AG08396 (cell line): ENCODE results near the gene DNAJB12.
"Not testable (repeated sequence)": the region's sequence is repeated elsewhere in the genome, so short reads cannot be mapped to it uniquely, and the experiment has no call there.

Experiments used
- DNase-seq: peaks from one replicate; pipeline ENCODE4 v3.0.0; 2012; ENCODE audit warnings: low spot score, mixed read lengths

DNAJB12 gene

DNA sequence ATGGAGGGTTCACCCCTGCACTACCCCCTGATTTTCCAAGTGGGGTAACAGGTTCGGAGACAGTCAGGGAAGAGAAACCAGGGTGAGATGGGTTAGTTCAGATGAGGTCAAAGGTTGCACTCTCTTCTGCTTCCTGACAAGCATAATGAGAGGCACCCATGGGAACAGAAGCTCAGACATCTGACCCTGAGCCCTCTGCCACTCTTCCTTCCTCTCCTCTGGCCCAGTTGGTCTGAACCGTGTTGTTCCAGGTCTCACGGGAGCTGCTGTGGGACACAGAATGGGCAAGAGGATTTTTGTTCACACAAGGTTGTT lies 38.4 kb downstream of the DNAJB12 start:
- DNase-seq = no peak

DNA sequence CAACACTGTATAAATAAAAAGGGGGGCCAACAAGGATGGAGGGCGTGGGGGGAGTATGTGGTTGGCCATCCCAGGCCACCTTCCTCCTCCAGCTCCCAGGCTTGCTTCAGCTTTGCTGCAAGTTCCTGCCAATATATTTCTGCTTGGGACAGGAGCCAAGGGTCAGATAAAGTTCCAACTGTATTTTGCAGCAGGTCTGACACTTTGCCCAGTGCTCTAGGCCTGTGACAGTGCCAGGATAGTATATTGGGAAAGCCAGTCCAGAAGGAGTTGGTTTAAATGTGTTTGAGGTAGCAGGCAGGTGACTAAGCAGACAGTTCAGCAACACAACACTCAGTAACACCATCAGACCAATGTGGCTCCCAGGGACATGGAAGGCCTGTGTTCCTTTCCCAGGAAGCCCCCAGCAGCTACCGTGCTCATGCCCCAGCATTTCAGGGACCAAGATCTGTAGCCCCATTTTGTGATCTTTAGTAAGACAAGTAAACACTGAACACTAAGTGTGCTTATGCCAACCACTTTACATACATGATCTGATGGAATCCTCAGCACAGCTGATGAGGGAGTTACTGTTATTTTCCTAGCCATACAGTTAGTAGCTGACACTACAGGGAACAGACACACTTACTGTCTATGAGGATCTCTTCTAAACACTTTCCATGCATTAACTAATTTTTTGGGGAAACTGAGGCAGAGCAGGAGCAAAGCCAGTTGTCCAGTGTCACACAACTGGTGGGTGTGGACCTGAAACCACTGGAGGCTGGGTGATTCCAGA lies 38.9 kb downstream of the DNAJB12 start:
- no peak for DNase-seq

DNA sequence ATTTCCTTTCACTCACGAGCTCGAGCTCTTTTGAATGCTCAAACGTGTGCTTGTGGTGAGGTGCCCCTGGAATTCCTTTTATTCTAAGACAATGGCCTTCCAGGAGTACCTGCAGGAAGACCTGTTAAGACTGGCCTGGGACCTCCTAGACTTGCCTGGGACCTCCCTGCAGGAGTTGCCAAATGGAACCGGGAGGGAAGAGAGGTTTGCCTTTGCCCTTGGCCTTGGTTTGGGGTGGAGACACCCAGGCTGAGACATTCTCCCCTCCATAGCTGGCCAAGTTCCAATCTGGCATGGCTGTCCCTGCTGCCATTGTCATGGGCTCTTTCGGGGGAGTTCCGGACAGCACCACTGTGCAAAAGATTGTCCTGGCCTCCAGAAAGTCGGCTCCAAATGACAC lies 39.7 kb downstream of the DNAJB12 start:
- DNase-seq = no peak

DNA sequence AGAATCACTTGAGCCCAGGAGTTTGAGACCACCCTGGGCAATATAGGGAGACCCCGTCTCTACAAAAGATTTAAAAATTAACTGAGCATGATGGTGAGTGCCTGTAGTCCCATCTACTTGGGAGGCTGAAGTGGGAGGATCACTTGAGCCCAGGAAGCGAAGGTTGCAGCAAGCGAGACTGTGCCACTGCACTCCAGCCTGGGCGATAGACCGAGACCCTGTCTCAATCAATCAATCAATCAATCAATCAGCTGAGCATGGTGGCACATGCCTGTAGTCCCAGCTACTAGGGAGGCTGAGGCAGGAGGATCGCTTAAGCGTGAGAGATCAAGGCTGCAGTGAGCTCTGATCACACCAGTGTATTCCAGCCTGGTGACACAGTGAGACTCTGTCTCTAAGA lies 40.5 kb downstream of the DNAJB12 start:
- DNase-seq = no peak

DNA sequence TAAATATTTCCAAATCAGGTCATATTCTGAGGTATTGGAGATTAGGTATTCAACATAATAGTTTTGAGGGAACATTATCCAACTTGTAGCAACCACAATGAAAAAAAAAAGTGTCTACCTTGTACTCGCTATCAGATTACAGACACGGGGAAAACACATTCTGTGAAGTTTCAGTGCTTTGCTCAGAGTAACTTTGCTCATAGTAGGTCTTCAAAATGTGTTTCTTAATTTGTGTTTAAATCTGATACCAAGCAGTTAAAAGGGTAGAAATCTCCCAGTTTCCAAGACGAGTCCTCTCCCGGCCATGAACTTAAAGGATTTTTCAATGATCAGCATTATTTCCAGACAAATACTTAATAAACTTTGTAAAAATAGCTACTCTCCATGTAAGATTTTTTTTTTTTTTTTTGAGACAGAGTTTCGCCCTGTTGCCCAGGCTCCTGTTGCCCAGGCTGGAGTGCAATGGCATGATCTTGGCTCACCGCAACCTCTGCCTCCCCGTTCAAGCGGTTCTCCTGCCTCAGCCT lies 41.8 kb downstream of the DNAJB12 start:
- no peak for DNase-seq

DNA sequence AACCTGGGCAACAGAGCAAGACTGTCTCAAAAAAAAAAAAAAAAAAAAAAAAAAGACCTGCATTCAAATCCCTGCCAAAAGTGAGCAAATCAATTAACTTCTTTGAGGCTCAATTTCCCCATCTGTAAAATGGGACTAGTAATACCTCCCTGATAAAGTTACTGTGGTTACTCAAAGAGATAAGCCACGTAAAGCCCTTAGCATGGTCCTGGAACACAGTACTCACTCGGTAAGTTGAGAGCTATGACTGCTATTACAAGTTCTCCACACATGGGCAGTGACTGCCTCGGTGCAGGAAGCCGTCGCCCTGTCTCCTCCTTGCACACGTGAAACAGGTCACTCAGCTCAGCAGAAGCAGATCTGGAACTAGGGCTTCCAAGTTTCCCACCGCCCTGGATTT lies 43.1 kb downstream of the DNAJB12 start:
- DNase-seq = no peak

DNA sequence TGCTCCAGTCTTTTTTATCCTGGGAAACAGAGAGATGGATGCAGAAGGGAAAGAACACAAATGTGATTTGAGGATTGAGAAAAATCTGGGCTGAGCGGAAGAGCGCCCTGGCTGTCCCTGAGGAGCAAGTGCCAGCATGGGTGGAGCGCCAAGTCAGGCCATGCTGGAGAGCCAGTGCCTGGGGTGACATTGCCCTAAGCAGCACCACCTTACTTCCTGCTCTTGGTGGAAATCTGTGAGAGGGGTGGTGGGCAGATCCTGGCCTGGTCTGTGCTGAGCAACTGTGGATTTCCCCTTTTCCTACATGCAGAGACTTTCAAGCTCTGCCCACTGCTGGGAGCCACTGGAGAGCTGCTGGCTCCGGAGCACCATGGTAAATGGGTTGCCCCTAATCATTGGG lies 44.1 kb downstream of the DNAJB12 start:
- DNase-seq = no peak

DNA sequence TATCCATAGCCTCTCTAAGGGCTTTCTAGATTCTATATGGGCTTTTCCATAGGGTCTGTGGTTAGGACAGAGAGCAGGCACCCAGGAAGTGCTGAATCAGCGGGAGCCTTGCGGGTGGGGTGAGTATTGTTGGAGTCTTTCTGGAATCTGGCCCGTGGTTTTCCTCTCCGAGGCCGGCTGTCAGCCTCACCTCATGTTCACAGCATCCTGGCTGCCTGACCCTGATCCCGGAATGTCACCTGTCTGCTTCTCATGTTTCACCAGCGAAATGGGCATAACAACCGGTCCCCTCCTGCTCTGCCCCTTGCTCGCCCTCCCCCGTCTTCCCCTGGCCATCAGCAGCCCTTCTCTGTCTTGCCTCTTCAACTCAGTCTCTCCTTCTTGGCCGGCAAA lies 44.5 kb downstream of the DNAJB12 start:
- DNase-seq = no peak

DNA sequence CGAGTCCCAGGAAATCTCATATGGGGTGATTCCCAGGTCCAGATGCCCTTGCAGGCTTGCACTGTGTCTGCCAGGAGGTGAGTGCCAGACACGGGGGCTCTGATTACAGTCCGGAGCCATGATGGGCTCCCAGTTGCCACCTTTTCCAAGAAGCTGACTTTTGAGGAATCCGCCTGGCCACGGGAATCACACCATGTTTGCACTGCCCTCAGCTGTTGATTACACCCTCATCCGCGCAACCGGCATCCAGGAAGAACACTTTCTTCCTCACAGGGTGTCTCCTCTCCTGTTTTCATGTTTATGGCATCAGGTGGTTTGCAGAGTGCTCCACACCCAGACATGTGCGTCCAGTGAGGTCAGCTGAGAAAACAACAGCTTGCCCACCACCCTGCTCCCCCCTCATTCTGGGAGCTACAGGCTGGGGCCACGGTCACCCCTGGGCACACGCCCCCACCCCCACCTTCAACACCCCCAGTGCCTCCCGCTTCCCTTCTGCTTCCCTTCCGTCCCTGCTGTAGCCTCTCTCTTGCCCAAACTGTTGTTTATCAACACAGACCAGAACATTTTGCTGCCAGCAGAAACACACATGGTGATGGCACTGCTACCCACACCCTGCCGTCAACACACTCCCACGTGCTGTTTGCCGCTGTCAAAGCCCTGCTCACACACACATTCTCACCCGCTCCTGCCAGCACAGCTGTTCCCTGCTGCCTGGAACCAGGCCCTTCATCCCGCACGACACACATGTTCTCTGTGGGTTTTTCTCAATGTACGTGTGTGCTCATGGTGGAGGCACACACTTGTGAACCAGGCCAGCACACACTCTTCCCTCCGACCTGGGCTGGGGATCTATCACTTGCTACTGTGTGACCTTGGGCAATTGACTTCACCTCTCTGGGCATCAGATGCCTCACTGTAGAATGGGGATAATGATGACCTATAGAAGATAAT lies 45.2 kb downstream of the DNAJB12 start:
- DNase-seq = peak; percentile 51

DNA sequence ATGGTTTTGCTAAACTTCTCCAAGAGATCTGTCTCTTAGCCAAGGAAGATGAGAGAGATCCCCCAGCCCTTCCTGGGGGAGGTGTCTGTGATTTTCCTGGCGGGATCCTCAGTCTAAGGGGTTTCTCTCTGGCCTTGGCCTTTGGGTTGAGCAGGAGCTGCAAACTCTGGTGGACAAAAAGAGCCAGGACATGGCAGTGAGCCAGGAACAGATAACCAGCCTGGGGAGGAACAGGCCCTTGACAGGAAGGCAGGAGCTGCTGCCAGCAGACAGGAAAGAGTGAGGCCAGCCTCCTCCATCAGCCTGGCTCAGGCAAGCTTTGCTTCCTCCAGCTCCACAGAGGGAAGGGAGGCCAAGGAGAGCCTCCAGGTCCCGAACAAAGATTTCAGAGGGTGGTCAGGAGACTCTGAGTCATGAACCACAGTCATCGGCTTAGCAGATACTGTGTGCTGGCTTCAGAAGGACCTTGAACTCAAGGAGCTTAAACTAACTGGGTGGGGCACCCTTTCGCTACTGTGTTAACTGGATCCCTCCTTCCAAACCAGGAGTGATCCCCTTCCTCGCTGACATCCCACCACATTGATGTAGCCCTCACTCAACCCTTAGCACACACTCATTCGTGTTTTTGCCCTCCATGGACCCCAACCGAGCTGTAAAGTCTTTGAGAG lies 46.3 kb downstream of the DNAJB12 start:
- peak; percentile 73 for DNase-seq

DNA sequence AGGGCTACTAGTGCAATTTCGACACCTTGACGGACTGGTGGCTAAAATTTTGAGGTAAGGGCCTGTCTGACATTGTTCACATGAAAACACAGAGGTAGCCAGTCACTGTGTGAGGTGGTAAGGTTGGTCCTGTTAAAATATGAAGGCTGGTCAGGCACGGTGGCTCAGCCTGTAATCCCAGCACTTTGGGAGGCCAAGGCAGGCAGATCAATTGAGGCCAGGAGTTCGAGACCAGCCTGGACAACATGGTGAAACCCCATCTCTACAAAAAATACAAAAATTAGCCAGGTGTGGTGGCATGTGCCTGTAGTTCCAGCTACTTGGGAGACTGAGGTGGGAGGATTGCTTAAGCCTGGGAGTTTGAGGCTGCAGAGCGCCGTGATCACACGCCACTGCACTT lies 47.0 kb downstream of the DNAJB12 start:
- DNase-seq = not testable (repeated sequence)

DNA sequence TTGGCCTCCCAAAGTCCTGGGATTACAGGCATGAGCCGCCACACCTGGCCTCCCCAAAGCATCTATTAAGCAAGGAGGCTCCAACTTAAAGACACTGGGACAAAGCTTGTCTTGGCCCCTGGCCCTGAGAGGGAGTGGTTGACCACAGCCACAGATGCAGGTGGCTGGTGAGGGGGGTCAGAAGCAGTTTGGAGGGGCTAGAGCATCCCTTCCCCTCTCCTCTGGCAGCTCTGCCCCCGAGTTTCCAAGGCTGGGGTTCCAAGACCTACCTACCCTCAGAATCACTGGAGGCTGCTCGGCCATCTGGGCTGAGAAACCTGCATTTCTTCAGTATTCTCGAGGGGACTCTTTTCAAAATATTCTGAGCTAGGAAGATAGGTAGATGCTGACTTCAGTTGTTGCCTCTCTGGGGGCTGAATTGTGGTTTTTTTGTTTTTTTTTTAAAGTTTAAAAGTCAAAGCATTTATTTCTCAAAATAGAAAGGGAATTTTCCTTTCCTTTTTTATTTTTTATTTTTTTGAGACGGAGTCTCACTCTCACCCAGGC lies 48.4 kb downstream of the DNAJB12 start:
- no peak for DNase-seq

DNA sequence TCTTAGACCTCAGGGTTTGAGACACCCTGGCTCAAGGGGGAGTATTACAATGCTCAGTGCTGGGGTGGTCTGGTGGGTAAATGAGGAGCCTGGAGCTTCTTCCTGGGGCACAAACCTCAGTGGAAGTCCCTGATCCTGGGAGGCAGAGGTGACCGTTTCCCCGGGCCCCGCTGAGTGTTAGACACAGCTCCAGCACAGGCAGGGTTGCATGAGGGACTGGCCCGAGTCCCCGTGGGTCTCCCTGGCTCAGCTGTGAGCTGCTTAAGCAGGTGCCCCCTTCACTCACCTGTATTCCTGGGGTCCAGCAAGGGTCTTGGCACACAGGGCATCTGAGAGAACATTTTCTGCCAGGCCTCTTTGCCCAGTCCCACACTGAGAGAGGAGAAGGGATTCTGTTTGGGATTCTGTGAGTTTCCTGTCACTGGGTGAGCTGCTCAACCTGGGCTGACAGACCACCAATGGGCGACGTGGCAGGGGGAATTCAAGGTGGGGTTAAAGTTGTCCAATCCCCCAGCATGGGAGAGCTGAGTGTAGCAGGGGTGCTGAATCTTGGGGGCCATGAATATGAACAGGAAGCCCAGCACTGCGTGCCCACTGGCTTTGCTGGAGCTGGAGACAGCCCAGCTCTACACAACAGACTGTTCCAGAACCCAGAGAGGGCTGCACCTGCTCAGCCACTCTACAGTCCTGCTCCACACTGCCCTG lies 51.1 kb downstream of the DNAJB12 start:
- no peak for DNase-seq

DNA sequence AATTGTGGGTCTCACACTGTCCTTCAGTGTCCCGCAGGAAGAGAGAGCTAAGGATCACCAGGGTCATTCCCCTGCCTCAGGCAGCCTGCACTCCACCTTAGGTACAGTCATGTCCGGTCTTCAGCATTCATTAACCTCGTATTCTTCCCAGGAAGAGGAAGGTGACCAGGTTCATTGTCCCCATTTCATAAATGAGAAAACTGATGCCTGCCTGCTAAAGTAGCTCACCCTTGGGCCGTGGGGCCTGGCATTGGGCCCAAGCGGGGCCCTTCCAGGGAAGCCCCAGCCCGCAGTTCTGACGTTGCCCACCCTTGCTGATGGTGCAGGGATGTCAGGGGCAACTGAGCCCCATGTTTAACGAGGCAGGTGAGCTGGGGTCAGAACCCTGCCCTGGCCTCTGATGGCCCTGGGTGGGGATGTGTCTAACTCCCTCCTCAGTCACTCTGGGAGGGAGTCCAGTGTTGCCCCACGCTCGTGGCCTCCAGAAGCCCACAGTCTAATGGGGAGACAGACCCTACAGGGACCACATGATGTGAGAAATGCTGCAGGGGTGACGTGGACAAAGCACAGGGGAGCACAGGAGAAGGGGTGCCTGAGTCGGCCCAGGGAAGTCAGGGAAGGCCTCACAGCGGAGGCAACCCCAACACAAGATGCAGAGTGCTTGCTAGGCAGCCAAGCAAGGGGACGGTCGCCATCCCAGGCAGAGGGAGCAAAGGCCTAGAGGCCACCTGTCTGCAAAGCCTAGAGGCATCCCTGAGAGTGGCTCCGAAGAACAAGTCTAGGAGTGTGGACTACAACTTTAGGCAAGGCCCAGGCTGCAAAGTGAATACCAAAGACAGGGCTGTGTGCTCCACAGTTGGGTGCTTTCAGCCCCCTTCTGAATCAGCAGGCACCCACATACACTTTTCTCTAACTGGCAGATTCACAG lies 55.9 kb downstream of the DNAJB12 start:
- no peak for DNase-seq

DNA sequence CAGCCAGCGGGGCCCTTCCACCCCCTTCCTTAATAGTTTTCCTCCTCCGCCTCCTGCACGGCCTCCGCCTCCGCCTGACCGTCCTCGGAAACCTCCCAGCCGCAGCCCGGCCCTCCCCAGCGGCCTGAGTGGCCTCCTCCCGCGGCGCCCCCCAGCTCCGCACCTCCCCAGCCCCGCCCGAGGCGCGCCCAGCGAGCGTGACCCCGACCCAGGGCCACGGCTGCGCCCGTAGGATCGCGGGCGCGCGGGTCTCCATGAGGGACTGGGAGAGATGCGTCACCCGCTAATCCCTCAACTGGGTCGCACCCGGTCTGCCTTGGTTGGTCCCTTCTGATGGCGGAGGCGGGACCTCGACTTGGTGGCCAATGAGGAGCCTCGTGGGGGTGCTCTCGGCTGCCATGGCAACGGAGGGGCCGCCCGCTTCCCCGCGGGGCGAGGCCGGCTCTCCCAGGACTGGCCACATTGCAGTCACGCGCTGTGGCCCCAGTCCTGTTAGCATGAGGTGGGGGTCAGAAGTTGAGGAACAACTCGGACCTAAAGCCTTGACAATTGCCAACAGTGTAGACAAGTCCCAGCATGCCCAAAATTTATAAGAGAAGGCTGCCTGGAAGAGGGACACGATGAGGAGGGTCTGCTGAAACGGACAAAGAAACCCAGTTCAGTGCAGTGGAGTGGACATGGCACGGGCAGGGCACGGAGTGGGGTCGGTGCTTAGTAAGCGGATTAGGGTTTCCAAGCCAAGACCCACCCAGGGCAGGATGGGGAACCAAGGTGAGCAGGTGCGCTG lies 56.7 kb downstream of the DNAJB12 start:
- DNase-seq = peak; percentile 97

DNA sequence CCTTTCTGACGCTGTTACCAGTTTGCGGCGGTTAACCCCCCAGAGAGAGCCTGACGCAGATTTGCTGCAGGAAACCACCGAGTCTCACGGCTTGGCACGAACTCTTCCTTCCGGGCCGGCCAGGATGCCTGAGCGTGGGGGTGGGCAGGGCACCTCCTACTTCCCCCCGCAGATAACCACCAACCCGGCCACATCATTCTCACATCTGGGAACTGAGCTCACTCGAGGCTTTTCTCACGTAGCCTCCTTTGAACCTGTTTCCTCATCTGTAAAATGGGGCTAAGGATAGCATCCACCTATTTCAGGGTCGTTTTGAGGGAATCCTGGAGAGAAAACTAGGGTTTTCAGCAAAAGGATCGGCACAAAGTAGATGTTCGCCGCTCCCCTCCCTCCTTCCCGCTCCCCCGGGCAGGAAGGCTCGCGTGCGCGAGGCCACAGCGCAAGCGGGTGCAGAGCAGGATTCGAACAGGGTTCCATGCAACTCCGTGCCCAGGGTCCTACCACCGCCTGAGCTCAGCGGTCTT lies 57.4 kb downstream of the DNAJB12 start:
- DNase-seq = peak; percentile 73

DNA sequence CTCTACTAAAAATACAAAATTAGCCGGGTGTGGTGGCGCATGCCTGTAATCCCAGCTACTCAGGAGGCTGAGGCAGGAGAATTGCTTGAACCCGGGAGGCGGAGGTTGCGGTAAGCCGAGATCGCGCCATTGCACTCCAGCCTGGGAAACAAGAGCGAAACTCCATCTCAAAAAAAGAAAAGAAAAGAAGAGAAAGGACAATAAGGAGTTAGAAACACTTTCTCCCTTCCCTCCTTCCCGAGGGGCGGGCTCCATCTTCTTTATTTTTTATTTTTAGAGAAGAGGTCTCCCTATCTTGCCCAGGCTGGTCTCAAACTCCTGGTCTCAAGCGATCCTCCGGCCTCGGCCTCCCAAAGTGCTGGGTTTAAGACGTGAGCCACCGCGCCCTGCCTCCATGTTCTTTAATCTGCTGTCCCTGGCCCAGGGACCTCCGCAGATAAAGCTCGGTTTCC lies 57.9 kb downstream of the DNAJB12 start:
- not testable (repeated sequence) for DNase-seq

DNA sequence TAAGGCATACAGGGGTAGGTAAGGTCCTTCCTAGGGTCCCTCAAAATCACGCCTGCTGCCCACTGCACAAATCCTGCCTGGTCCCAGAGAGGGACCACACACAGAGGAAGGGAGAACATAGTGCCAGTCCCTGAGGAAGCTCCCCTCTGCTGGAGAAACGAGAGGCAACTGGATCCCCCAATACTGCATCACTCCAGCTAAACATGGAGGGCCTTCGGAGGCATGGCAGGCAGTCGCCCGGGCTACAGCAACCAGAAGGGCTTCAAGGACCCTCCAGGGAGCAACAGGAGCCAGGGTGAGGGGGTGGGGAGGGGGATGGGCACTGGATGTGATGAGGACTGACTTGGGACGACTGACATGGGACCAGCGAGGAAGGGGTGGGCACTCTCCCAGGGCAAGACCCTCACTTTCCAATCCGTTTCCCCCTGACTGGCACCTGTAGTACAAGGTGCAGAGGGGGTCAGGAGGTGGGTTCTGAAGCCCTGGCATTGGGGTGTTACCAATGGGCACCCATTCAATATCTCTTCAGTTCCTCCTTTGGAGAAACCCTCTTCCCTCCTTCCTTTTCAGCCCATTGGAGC lies 59.3 kb downstream of the DNAJB12 start:
- no peak for DNase-seq

DNA sequence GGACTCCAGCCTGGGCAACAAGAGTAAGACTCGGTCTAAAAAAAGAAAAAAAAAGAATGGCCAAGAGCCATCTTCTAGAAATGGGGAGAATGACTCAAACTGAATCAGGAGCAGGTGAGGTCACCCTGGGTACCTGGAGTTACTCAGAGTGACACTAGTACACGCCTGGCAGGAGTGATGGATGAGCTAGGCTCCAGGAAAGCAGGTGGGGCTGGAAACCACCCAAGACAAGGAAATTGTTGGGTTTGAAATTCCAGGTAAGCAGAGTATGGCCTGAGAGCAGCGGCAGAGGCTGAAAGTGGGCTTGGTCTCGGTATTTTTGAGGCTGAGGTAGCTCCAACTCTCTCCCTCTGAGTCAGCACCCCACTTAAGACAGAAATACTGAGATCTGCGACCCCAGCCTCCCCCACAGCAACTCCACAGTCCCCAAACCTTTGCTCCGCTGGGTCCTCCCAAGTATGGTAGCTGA lies 62.5 kb downstream of the DNAJB12 start:
- no peak for DNase-seq
